Heart right ventricle (tissue), 16 donors: ENCODE data around the gene SMIM33. TPM values are rescaled to one million over a fixed set of nuclear protein-coding genes. Genes with fewer than 3 reads are reported as not detected.
A peak's percentile ranks its signal among the peaks of the same experiment; 100 is the strongest.
"Not testable (repeated sequence)": the region's sequence is repeated elsewhere in the genome, so short reads cannot be mapped to it uniquely, and the experiment has no call there.

ENCODE experiments used
- ATAC-seq, 8 donors: fragments of 200-7000 bp; cut with Tn5 transposase; one replicate each; pipeline ENCODE4 v1.9.1; 2020; ENCODE audit warnings: mild to moderate bottlenecking in 8 of 8, moderate library complexity in 8 of 8, moderate number of reproducible peaks in 1 of 8
- DNase-seq, 2 donors: peaks; one replicate each; pipeline ENCODE4 v3.0.0-alpha.2; 2020
- H3K27ac ChIP-seq, 10 donors: fragments of 200-600 bp; sonication (generic) in 2 of 10; one replicate each; pipeline versions ENCODE4 v1.5.0 to v1.8.0; 2020 to 2022; ENCODE audit warnings: mild to moderate bottlenecking in 3 of 10
- H3K27me3 ChIP-seq, 7 donors: fragments of 200-600 bp; one replicate each; pipeline ENCODE4 v1.8.0; 2021 to 2022; ENCODE audit warnings: mild to moderate bottlenecking in 2 of 7
- H3K36me3 ChIP-seq, 9 donors: fragments of 200-600 bp; sonication (generic) in 1 of 9; one replicate each; pipeline versions ENCODE4 v1.5.0 to v1.8.0; 2020 to 2022; ENCODE audit warnings: mild to moderate bottlenecking in 2 of 9
- H3K4me1 ChIP-seq, 9 donors: fragments of 200-600 bp; sonication (generic) in 1 of 9; one replicate each; pipeline versions ENCODE4 v1.5.0 to v1.8.0; 2020 to 2022; ENCODE audit warnings: mild to moderate bottlenecking in 4 of 9
- H3K4me3 ChIP-seq, 10 donors: fragments of 200-600 bp; sonication (generic) in 2 of 10; one replicate each; pipeline versions ENCODE4 v1.5.0 to v1.8.0; 2020 to 2022; ENCODE audit warnings: mild to moderate bottlenecking in 7 of 10, moderate library complexity in 2 of 10
- H3K9me3 ChIP-seq, 11 donors: fragments of 200-600 bp in 10 of 11; sonication (generic) in 2 of 11; one replicate each; pipeline versions ENCODE4 v1.5.0 to v1.8.0; 2013 to 2022; ENCODE audit warnings: mild to moderate bottlenecking in 2 of 11, control low read depth in 1 of 11, moderate library complexity in 1 of 11
- WGBS, 2 donors: extraction: QIAGEN DNeasy Blood & Tissue Kit; methylation state at CpG; one replicate each; pipeline ENCODE4 v1.1.7; 2013; ENCODE audit warnings: inconsistent platforms in 1 of 2; 5-methylcytosine and 5-hydroxymethylcytosine counted together
- intact Hi-C, 10 donors: fragments of 100-400 bp; cut with DNase I; formaldehyde crosslinking; loops; one replicate each; pipeline versions ENCODE4 v1.11.1 to v1.14.2; 2022
- polyA plus RNA-seq, 2 donors: library from polyadenylated mRNA; stranded (reverse); fragments of 200-250 nt; gene quantifications; one replicate each; pipeline ENCODE4 v1.2.3, GENCODE V29; 2013
- total RNA-seq, 10 donors: library from RNA; stranded (reverse); fragmentation: NEBNext Ultra II Directional in 3 of 10; extraction: Animal tissue kit (Norgen Biotek cat#: 25700) in 3 of 10; gene quantifications; one replicate each; pipeline versions ENCODE4 v1.2.1 to v1.2.4, GENCODE V29; 2021 to 2023
- TF ChIP-seq, protein P1 (sequence below), 9 donors: fragments of 200-600 bp; sonication (generic) in 2 of 9; IDR thresholded peaks; one replicate each; pipeline versions ENCODE4 v1.5.0 to v1.8.0; 2021 to 2022; ENCODE audit warnings: antibody characterized with exemption in 9 of 9, mild to moderate bottlenecking in 5 of 9, moderate library complexity in 1 of 9
- donor health status: Arrhythmogenic right ventricular cardiomyopathy.
- donor health status: ischemic (EF 13 %, LVEDD 7.1; RV severe dilation, severe dysfunction).
- donor health status: healthy with polysubstance abuse.
- donor health status: DM: no; HTN: yes; CAD: no.
- donor health status: DM: no; HTN: no; CAD: no.
- donor health status: ischemic (EF 25% LVEDD 6.9; RV normal size, moderate dysfunction).
- donor health status: ischemic (EF 25% LVEDD 5.7; RV mildly dilated, moderate dysfunction).
- donor health status: healthy.
- donor health status: DM: yes; HTN: yes; CAD: no.
- donor health status: Ischemic cardiomyopathy.
- donor health status: ischemic (EF 35%, LVEDD 5.7; RV mildly dilated, moderate dysfunction).
- donor health status: nonischemic (EF 11% LVEDD 7.7; RV severe dilation, severe dysfunction).
- donor health status: DM: yes; HTN: yes; CAD: no.
- donor health status: PGD.
- donor health status: ischemic (EF 29% LVEDD 5.4; RV normal size, mild dysfunction).
- donor health status: nonischemic (EF 23%, LVEDD 6.1; RV moderate dilation, normal function).

SMIM33 gene
- total and polyA plus RNA-seq, 12 donors, result not detected

DNA sequence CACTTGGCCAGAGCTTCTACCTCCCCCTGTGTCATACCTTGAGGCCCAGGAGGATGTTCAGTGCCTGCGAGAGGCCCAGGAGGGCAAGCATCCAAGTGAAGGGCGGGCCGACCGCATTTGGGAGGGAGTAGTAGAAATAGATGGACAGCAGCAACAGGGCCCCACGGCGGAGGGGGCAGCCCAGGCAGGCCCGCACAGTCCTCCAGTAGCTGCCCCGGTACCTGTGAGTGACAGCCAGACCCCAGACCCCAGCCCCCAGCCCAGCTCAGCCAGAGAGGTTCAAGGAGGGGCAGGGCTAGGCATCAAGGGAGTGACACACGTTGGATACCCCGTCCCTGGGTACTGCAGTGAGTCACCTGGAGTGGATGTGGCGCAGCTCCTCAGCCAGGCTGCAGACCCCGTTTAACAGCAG, 10.3 kb downstream of the SMIM33 start:
- DNase-seq (peak in 1 of 2 donors; percentile 49), ATAC-seq (peak; percentile 4 to 60 (median 44))
- Histone ChIP-seq H3K9me3 (no peaks in the 10 kb centered on the region), H3K27ac (peak overlapping the region; percentile 89 to 97 (median 96)), H3K4me3 (peak overlapping the region; percentile 42 to 71 (median 60)), H3K27me3 (no peaks in the 10 kb centered on the region), H3K4me1 (peaks cover 16 to 79% (median 56%) of the 10 kb centered on the region in 9 donors), H3K36me3 (peaks cover 0 to 48% (median 34%) of the 10 kb centered on the region in 9 donors)
- intact Hi-C loops, result loop anchor here in 2 of 10 donors (5.0 kb wide), 2 partner anchors 36 to 44 kb away; partner anchors contain the start of gene DNAJC18 (in 1 of the 2)
- TF ChIP-seq, protein P1, sequence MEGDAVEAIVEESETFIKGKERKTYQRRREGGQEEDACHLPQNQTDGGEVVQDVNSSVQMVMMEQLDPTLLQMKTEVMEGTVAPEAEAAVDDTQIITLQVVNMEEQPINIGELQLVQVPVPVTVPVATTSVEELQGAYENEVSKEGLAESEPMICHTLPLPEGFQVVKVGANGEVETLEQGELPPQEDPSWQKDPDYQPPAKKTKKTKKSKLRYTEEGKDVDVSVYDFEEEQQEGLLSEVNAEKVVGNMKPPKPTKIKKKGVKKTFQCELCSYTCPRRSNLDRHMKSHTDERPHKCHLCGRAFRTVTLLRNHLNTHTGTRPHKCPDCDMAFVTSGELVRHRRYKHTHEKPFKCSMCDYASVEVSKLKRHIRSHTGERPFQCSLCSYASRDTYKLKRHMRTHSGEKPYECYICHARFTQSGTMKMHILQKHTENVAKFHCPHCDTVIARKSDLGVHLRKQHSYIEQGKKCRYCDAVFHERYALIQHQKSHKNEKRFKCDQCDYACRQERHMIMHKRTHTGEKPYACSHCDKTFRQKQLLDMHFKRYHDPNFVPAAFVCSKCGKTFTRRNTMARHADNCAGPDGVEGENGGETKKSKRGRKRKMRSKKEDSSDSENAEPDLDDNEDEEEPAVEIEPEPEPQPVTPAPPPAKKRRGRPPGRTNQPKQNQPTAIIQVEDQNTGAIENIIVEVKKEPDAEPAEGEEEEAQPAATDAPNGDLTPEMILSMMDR (IDR thresholded peaks at IDR 0.05), result no peak
- 22 to 32% methylated on average over 12 of the region's 12 CpGs for WGBS, 2 donors

DNA sequence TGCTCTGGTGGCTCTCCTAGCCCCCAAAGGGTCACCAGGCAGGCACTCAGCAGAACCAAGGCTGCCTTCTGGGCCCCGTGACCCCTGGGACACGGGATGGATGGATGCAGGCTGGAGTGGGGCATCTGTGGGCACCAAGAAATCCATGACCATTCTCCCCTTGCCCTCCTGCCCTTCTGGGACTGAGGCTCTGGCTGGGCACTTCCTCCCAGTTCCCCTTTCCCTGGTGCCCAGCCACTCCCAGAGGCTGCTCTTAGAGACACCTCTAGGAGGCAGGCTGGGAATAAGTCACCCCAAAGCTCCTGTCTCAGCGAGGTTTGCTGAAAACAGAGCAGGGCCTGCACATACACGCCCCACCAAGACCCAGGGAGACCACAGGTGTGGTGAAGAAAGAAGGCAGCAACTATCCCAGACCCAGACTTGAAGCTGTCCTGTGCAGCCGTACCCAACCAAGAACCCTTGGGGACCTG, 10.8 kb downstream of the SMIM33 start:
- Histone ChIP-seq H3K27me3 (no peaks in the 10 kb centered on the region), H3K9me3 (no peaks in the 10 kb centered on the region), H3K27ac (peak overlapping the region; percentile 89 to 97 (median 96)), H3K4me1 (peaks cover 16 to 77% (median 56%) of the 10 kb centered on the region in 9 donors), H3K4me3 (peak overlapping the region; percentile 42 to 71 (median 60)), H3K36me3 (peaks cover 0 to 43% (median 33%) of the 10 kb centered on the region in 9 donors)
- intact Hi-C loops, result loop anchor here in 2 of 10 donors (5.0 kb wide), 2 partner anchors 36 to 44 kb away; partner anchors contain the start of gene DNAJC18 (in 1 of the 2)
- ATAC-seq (peak; percentile 35 to 73 (median 62)), DNase-seq (peak; percentile 31 to 38)
- 20 to 26% methylated on average over 5 of the region's 5 CpGs for WGBS, 2 donors
- TF ChIP-seq, protein P1 (IDR thresholded peaks at IDR 0.05), result peak in 5 of 9 donors; percentile 24 to 55 (median 47)

DNA sequence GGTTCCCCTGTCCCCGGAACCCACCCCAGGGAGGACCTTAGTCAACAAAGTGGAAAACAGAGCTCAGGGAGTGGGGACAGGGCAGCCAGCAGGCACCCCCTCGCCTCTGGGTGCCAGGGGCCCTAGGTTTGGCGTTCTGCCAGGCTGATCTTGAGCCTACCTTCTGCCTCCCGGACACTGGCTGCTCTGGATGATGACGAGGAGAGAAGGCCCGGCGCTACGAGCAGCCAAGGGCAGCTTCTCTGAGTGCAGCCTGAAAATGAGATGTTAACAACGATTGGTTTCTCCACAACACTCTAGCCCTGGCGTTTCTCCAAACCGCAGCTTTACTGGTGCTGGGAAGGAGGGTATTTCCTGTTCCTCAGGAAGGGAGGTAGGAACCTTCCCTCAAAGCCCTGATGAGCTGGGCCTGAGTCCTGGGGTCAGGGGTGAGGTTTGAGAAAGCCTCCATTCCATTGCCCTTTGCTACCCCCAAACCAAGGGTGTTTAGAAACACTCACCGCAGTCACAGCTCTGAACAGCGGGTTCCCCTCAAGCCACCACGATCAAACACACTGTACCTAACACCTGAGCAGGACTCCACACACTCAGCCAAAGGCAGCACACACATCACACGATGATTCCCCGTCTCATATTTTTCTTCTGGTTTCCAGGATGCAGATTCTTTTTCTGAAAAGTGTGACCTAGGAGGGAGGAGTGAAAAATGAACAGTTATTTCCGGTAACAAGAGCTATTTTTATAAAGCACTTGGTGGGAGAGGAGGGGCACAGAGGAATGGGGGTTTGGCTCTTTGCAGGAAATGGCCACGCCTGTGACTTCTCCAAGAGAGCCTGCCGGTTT, 11.5 kb downstream of the SMIM33 start, which contains the start of gene STING1:
Gene STING1 (minus strand): TSS at position 709 of the 840 bp plus-strand sequence. CDS start 1,054 bp downstream, outside the sequence.
- Histone ChIP-seq H3K4me3 (peak within 1 kb of the TSS; percentile 42 to 71 (median 60)), H3K36me3 (peaks cover 0 to 37% (median 27%) of the 10 kb centered on the region in 9 donors), H3K27me3 (no peaks in the 10 kb centered on the region), H3K9me3 (no peaks in the 10 kb centered on the region), H3K4me1 (peaks cover 16 to 77% (median 56%) of the 10 kb centered on the region in 9 donors), H3K27ac (peak within 1 kb of the TSS; percentile 89 to 97 (median 96))
- peak; percentile 73 to 80 (median 76) for ATAC-seq
- DNase-seq, result peak; percentile 71 to 85
- TF ChIP-seq, protein P1 (IDR thresholded peaks at IDR 0.05), result peak in 1 of 9 donors; percentile 7
- WGBS, 2 donors, result 1 to 4% methylated on average over 19 of the region's 19 CpGs
- intact Hi-C loops, result loop anchor here in 2 of 10 donors (5.0 kb wide), 2 partner anchors 35 to 45 kb away; partner anchors contain the start of gene DNAJC18 (in 1 of the 2)

DNA sequence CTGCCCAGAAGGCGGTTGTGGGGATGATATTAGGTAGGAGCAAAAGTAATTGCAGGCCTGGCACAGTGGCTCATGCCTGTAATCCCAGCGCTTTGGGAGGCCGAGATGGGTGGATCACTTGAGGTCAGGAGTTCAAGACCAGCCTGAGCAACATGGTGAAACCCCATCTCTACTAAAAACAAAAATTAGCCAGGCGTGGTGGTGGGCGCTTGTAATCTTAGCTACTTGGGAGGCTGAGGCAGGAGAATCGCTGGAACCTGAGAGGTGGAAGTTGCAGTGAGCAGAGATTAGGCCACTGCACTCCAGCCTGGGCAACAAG, 12.0 kb downstream of the SMIM33 start:
- not testable (repeated sequence) for ATAC-seq
- intact Hi-C loops, result loop anchor here in 2 of 10 donors (5.0 kb wide), 2 partner anchors 34 to 46 kb away; partner anchors contain the start of gene DNAJC18 (in 1 of the 2)
- WGBS, 2 donors, result 53 to 56% methylated on average over 6 of the region's 6 CpGs

More for the DNA sequence above, 12.0 kb downstream of the SMIM33 start:
- H3K4me3 ChIP-seq, result peak overlapping the region in 9 of 10 donors; percentile 42 to 71 (median 60)
- H3K27ac ChIP-seq, result peak overlapping the region; percentile 89 to 97 (median 96)
- peaks cover 16 to 75% (median 56%) of the 10 kb centered on the region in 9 donors for H3K4me1 ChIP-seq
- not testable (repeated sequence) for DNase-seq, H3K27me3 ChIP-seq, H3K9me3 ChIP-seq
- peaks cover 0 to 31% (median 21%) of the 10 kb centered on the region in 9 donors for H3K36me3 ChIP-seq
